ENCODE results near the gene DAP. TPM values are rescaled to one million over a fixed set of nuclear protein-coding genes. Genes with fewer than 3 reads are reported as not detected.

Gene DAP
- total and polyA plus RNA-seq, 2 of the 13 experiments (the other 11 are each of a cell fraction or from before 2014, with no cell fraction given): 22.0 to 57.5 TPM

DNA sequence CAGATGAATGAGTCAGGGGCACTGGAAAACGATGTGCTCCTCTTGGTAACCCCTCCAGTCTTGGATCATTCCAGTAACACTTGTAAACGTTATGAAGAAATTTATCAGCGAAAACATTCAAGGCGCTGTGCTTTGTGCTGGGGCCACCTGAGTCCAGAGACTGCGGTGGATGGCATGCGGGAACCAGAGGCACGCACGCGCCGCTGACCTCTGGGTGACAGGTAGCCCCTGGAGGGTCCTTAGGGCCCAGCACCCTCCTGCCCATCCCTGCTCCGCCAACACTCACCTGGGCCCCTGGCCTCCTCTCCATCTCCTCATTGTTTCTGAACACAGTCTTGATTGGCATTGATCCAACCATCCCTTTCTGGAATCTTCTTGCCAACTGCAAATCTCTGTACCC, 86.9 kb downstream of the DAP start:
- no peak for DNase-seq (ENCODE audit: low spot score)
- no peak overlapping the region for H3K4me2 ChIP-seq (ENCODE audit: low read depth, low read length)
- H3K9ac ChIP-seq (ENCODE audit: insufficient read depth, low read depth, low read length): no peak overlapping the region
- FAIRE-seq: no peak
- H3K27ac ChIP-seq (ENCODE audit: extremely low read length, insufficient read depth, low read length): no peak overlapping the region
- CTCF ChIA-PET (ENCODE audit: low intra/inter-chr PET ratio, low total read pairs): no interaction called here
- peaks cover 14% of the 10 kb centered on the region for H3K4me1 ChIP-seq (ENCODE audit: insufficient read depth, low read length)
- H3K9me3 ChIP-seq (ENCODE audit: low read length): no peaks in the 10 kb centered on the region
- H3K36me3 ChIP-seq (replicated peaks in 1 of 2; ENCODE audit: control insufficient read depth in 1 of 2, insufficient read depth in 2 of 2, low read length in 2 of 2): peaks cover 2 to 3% of the 10 kb centered on the region in 2 experiments; a peak in 4 of 5 replicates
- no peaks in the 10 kb centered on the region for H3K27me3 ChIP-seq (ENCODE audit: control insufficient read depth in 1 of 2, insufficient read depth in 2 of 2, low read length in 2 of 2)
- H3K4me3 ChIP-seq (replicated peaks in 1 of 3; ENCODE audit: insufficient read depth in 1 of 3, low read depth in 2 of 3, low read length in 3 of 3): no peak overlapping the region
- in situ Hi-C loops (cut with HindIII; ENCODE audit: extremely low pct_ligation_motif_present, low pct_unique_long_range_greater_than_20kb) (no loop called here), intact Hi-C loops (cut with micrococcal nuclease; ENCODE audit: unreplicated experiment) (no loop called here)
- H2AFZ ChIP-seq (ENCODE audit: low read length): no peak overlapping the region
- 67% methylated on average over 10 of the region's 11 CpGs for WGBS (ENCODE audit: low lambda C conversion rate)
- POLR2A ChIA-PET: no interaction called here
- TF ChIP-seq ZNF256 (CRISPR knock-in tag; conservative IDR thresholded peaks at IDR 0.05) (no peak), DR1 (CRISPR knock-in tag; IDR thresholded peaks at IDR 0.05) (no peak), RELA (CRISPR knock-in tag; IDR thresholded peaks at IDR 0.05) (no peak), CHD2 (IDR thresholded peaks at IDR 0.05; ENCODE audit: low read depth, low read length) (no peak), ZNF33A (CRISPR knock-in tag; IDR thresholded peaks at IDR 0.05; ENCODE audit: borderline replicate concordance) (no peak), EZH2 (conservative IDR thresholded peaks at IDR 0.05; ENCODE audit: low read depth, low read length) (no peak), REL (CRISPR knock-in tag; conservative IDR thresholded peaks at IDR 0.05) (no peak), ZNF674 (CRISPR knock-in tag; IDR thresholded peaks at IDR 0.05; ENCODE audit: low read depth) (no peak)
- TF ChIP-seq, protein P1, sequence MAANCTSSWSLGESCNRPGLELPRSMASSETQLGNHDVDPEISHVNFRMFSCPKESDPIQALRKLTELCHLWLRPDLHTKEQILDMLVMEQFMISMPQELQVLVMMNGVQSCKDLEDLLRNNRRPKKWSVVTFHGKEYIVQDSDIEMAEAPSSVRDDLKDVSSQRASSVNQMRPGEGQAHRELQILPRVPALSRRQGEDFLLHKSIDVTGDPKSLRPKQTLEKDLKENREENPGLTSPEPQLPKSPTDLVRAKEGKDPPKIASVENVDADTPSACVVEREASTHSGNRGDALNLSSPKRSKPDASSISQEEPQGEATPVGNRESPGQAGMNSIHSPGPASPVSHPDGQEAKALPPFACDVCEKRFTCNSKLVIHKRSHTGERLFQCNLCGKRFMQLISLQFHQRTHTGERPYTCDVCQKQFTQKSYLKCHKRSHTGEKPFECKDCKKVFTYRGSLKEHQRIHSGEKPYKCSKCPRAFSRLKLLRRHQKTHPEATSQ (CRISPR knock-in tag; IDR thresholded peaks at IDR 0.05; ENCODE audit: borderline replicate concordance): no peak
- TF ChIP-seq, protein P2, sequence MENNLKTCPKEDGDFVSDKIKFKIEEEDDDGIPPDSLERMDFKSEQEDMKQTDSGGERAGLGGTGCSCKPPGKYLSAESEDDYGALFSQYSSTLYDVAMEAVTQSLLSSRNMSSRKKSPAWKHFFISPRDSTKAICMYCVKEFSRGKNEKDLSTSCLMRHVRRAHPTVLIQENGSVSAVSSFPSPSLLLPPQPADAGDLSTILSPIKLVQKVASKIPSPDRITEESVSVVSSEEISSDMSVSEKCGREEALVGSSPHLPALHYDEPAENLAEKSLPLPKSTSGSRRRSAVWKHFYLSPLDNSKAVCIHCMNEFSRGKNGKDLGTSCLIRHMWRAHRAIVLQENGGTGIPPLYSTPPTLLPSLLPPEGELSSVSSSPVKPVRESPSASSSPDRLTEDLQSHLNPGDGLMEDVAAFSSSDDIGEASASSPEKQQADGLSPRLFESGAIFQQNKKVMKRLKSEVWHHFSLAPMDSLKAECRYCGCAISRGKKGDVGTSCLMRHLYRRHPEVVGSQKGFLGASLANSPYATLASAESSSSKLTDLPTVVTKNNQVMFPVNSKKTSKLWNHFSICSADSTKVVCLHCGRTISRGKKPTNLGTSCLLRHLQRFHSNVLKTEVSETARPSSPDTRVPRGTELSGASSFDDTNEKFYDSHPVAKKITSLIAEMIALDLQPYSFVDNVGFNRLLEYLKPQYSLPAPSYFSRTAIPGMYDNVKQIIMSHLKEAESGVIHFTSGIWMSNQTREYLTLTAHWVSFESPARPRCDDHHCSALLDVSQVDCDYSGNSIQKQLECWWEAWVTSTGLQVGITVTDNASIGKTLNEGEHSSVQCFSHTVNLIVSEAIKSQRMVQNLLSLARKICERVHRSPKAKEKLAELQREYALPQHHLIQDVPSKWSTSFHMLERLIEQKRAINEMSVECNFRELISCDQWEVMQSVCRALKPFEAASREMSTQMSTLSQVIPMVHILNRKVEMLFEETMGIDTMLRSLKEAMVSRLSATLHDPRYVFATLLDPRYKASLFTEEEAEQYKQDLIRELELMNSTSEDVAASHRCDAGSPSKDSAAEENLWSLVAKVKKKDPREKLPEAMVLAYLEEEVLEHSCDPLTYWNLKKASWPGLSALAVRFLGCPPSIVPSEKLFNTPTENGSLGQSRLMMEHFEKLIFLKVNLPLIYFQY (CRISPR knock-in tag; IDR thresholded peaks at IDR 0.05; ENCODE audit: borderline replicate concordance): no peak
- TF ChIP-seq, protein P3, sequence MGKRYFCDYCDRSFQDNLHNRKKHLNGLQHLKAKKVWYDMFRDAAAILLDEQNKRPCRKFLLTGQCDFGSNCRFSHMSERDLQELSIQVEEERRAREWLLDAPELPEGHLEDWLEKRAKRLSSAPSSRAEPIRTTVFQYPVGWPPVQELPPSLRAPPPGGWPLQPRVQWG (CRISPR knock-in tag; IDR thresholded peaks at IDR 0.05; ENCODE audit: borderline replicate concordance, low read depth): no peak
- peak; percentile 10 for ATAC-seq
- no peaks in the 10 kb centered on the region for H4K20me1 ChIP-seq (ENCODE audit: insufficient read depth, low read length)
- BruUV-seq (replicated peaks): no TSS peak
- H3K79me2 ChIP-seq (ENCODE audit: insufficient read depth, low read length): no peaks in the 10 kb centered on the region

Measured in HepG2 (cell line).